BLaER1 (cell line): ENCODE results near the gene STXBP3.

ENCODE experiments used
- H3K27ac ChIP-seq: shearing (Covaris generic); formaldehyde crosslinking; 2 replicates; pipeline ENCODE4 v1.8.1; 2022
- H3K27me3 ChIP-seq: shearing (Covaris generic); formaldehyde crosslinking; 2 replicates; pipeline ENCODE4 v1.8.1; 2022
- H3K36me3 ChIP-seq: shearing (Covaris generic); formaldehyde crosslinking; 2 replicates; pipeline ENCODE4 v1.8.1; 2022
- H3K4me1 ChIP-seq: shearing (Covaris generic); formaldehyde crosslinking; 2 replicates; pipeline ENCODE4 v1.8.1; 2022
- H3K4me2 ChIP-seq: shearing (Covaris generic); formaldehyde crosslinking; 2 replicates; pipeline ENCODE4 v1.8.1; 2022
- H3K4me3 ChIP-seq: shearing (Covaris generic); formaldehyde crosslinking; 2 replicates; pipeline ENCODE4 v1.8.1; 2022
- H3K9ac ChIP-seq: shearing (Covaris generic); formaldehyde crosslinking; 2 replicates; pipeline ENCODE4 v1.8.1; 2022
- H3K9me3 ChIP-seq: shearing (Covaris generic); formaldehyde crosslinking; 2 replicates; pipeline ENCODE4 v1.8.1; 2022
- H4K20me1 ChIP-seq: shearing (Covaris generic); formaldehyde crosslinking; 2 replicates; pipeline ENCODE4 v1.8.1; 2022
- Cebpa-rat ChIP-seq: shearing (Covaris generic); IDR thresholded peaks from 2 replicates; pipeline ENCODE4 v1.8.1; 2022

The STXBP3 gene

DNA sequence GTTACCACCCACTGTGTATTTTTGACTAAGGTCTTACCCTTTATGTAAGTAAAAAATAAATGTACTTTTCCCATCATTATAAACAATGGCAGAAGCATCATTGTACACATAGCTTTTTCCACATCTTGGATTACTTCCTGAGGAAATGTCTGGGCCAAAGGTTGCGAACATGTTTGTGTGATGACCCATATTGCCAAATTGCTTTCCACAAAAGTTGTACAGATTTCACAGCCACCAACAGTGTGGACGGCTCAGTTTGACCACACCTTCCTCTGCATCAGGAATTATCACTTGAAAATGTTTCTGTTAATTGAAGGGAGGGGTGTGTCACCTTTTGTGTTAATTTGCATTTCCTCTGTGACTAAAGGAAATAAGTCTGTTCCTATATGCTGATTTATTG lies 84.8 kb downstream of the STXBP3 start:
- H3K4me2 ChIP-seq, result no peak overlapping the region
- H3K27me3 ChIP-seq, result no peaks in the 10 kb centered on the region
- TF ChIP-seq Cebpa-rat, result no peak
- H3K36me3 ChIP-seq, result no peaks in the 10 kb centered on the region
- H3K9ac ChIP-seq, result no peak overlapping the region
- H3K9me3 ChIP-seq, result no peaks in the 10 kb centered on the region
- 0 out of 2 replicates have a peak, but pooled peaks cover 9% of the 10 kb centered on the region for H3K4me1 ChIP-seq
- no peak overlapping the region for H3K27ac ChIP-seq
- no peak overlapping the region for H3K4me3 ChIP-seq
- no peaks in the 10 kb centered on the region for H4K20me1 ChIP-seq

DNA sequence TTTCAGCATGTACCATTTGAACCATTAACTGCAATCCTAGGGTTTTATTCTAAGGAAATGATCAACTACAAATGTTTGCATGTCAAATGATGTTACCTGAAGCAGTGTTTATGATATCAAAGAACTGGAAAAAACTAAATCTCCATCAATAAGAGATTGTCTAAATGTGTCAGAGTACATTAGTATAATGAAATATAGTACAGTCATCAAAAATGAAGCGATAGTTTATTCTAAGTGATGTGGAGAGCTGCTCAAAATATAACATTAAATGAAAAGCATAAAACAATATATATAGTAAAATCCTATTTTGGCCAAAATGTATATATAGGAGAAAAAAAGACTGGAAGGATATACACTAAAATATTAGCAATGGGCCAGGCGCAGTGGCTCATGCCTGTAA lies 86.5 kb downstream of the STXBP3 start:
- H3K4me3 ChIP-seq, result no peak overlapping the region
- H3K9me3 ChIP-seq, result no peaks in the 10 kb centered on the region
- TF ChIP-seq Cebpa-rat, result no peak
- H3K36me3 ChIP-seq, result no peaks in the 10 kb centered on the region
- H3K9ac ChIP-seq, result no peak overlapping the region
- no peaks in the 10 kb centered on the region for H4K20me1 ChIP-seq
- H3K27ac ChIP-seq, result no peak overlapping the region
- H3K27me3 ChIP-seq, result no peaks in the 10 kb centered on the region
- no peak overlapping the region for H3K4me2 ChIP-seq
- H3K4me1 ChIP-seq, result 0 out of 2 replicates have a peak, but pooled peaks cover 9% of the 10 kb centered on the region

DNA sequence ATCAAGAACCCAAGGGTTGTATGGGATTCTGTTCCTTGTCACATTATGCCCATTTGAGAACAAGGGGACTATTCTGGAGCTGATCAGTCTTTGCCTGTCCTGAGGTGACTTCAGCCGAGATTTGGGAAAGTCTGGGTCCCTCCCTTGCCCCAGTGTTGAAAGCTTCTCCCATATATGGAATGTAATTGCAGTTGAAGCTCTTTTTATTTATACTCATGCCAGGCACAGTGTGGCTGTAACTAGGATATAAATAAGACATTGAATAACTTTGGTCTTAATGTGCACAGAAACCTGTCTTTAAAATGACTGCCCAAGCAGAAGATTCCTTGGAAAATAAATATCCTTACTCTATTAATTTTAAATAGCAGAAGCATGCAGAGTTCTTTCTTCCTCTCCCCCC lies 95.2 kb downstream of the STXBP3 start:
- H3K27me3 ChIP-seq, result no peaks in the 10 kb centered on the region
- H3K36me3 ChIP-seq, result no peaks in the 10 kb centered on the region
- H3K9me3 ChIP-seq, result no peaks in the 10 kb centered on the region
- no peaks in the 10 kb centered on the region for H3K4me1 ChIP-seq
- H3K9ac ChIP-seq, result no peak overlapping the region
- no peaks in the 10 kb centered on the region for H4K20me1 ChIP-seq
- H3K4me3 ChIP-seq, result no peak overlapping the region
- no peak overlapping the region for H3K27ac ChIP-seq
- no peak for TF ChIP-seq Cebpa-rat
- H3K4me2 ChIP-seq, result no peak overlapping the region

DNA sequence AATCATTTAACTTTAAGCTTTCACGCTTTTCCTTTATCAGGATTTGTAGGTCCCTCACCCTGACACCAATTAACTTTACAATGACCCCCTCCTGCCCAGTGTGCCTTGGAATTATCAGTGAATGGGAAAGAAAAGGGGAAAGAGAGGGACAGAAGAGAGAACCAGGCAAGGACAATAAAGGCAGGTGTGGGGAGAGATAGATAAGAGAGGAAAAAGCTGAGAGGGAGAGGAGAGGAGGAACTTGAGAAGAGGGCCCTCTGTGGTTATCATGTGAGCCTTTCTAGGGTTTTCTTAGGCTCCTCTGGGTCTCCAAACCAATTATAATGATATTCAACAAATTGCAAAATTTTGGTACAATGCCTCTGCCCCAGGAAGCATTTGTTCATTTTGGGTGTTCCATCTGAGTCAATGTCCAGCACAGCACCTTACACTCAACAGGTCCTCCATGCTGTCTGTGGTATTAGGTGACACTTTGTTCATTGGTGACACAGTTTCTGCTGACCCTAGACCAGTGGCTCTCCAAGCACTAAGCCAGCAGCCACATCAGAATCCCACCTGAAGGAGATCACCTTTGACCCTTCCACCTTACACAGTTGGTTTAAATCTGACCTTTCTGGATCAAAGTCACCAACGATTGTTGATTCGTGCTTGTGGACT lies 96.2 kb downstream of the STXBP3 start:
- Histone ChIP-seq H3K9me3 (no peaks in the 10 kb centered on the region), H3K27me3 (no peaks in the 10 kb centered on the region), H3K27ac (no peak overlapping the region), H3K36me3 (no peaks in the 10 kb centered on the region), H3K9ac (no peak overlapping the region), H3K4me3 (no peak overlapping the region), H4K20me1 (no peaks in the 10 kb centered on the region), H3K4me1 (no peaks in the 10 kb centered on the region), H3K4me2 (no peak overlapping the region)
- no peak for TF ChIP-seq Cebpa-rat

DNA sequence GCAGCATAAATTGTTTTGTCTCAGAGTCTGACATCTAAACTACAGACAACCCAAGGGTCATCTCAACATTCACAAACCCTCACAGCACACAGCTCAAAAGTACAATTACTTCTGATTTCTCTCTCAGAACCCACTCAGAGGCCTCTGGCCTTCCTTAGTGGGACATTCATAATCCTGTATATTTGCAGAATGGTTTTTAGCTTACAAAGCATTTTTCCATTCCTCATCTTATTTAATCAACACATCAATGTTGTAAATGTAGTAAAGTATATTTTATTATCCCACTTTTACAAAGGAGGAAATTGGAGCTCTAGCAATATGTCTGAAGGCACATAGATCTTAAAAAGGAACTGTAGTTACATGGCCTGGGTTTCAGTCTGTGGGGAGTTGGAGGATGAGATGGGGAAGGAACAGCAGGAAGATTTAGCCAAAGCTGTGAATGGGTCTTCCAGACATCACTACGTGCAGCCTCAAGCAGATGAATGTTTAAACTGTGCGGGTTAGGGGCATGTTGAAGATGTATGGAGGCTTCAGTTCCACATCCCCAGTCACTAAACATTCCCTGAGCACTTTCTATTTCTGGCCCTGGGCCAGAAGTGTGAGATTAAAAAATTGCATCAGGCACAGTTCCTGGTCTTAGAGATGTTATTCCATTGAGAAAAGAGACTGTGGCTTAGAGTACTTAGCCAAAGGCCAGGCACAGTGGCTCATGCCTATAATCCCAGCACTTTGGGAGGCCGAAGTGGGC lies 97.1 kb downstream of the STXBP3 start:
- Histone ChIP-seq H3K9me3 (no peaks in the 10 kb centered on the region), H3K27ac (no peak overlapping the region), H3K9ac (no peak overlapping the region), H3K4me1 (peaks cover 7% of the 10 kb centered on the region), H3K27me3 (no peaks in the 10 kb centered on the region), H3K36me3 (no peaks in the 10 kb centered on the region), H4K20me1 (no peaks in the 10 kb centered on the region), H3K4me3 (no peak overlapping the region), H3K4me2 (no peak overlapping the region)
- no peak for TF ChIP-seq Cebpa-rat

DNA sequence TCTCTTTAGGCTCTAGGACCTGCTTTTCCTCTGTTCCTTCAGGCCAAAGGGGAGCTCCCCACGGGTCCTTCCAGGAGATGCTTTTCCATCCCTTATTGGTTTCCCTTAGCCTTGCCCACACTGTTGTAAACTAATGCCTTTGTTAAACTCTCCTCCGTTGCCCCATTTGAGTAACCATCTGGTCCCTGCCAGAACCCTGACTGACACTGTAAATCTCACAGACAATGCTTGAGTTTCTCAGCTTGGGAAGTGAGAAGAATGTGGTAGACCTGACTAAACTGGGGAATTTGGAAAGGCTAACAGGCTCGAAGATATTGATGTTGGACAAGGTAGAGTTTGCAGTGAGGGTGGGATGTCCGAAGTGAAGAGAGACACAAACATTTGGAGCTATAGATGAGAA lies 99.0 kb downstream of the STXBP3 start:
- H3K27ac ChIP-seq, result no peak overlapping the region
- H4K20me1 ChIP-seq, result no peaks in the 10 kb centered on the region
- no peak overlapping the region for H3K9ac ChIP-seq
- H3K4me3 ChIP-seq, result no peak overlapping the region
- no peaks in the 10 kb centered on the region for H3K9me3 ChIP-seq
- H3K36me3 ChIP-seq, result no peaks in the 10 kb centered on the region
- H3K4me1 ChIP-seq, result peaks cover 26% of the 10 kb centered on the region
- H3K4me2 ChIP-seq, result no peak overlapping the region
- no peaks in the 10 kb centered on the region for H3K27me3 ChIP-seq
- no peak for TF ChIP-seq Cebpa-rat

DNA sequence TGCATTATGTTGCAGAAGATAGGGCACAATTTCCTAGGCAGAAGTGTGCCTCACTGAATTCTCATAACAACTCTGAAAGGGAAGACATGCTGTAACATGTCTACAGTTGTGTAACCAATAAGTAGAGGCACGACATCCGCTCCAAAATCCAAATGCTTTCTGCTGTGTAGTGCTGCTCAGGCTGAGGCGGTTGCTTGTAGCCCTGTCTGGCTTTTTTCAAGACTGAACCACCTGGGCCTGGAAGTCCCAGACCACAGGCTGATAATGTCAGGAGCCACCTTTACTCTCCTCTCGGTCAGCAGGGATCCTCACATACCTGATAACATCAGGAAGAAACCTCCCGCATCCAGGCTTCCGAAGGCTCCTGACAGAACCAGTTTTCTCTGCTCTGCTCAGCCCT lies 99.5 kb downstream of the STXBP3 start:
- no peak overlapping the region for H3K27ac ChIP-seq
- no peaks in the 10 kb centered on the region for H3K36me3 ChIP-seq
- H3K9me3 ChIP-seq, result no peaks in the 10 kb centered on the region
- H3K4me1 ChIP-seq, result peaks cover 31% of the 10 kb centered on the region
- H3K27me3 ChIP-seq, result no peaks in the 10 kb centered on the region
- H3K4me2 ChIP-seq, result no peak overlapping the region
- no peak overlapping the region for H3K9ac ChIP-seq
- no peaks in the 10 kb centered on the region for H4K20me1 ChIP-seq
- TF ChIP-seq Cebpa-rat, result no peak
- no peak overlapping the region for H3K4me3 ChIP-seq

DNA sequence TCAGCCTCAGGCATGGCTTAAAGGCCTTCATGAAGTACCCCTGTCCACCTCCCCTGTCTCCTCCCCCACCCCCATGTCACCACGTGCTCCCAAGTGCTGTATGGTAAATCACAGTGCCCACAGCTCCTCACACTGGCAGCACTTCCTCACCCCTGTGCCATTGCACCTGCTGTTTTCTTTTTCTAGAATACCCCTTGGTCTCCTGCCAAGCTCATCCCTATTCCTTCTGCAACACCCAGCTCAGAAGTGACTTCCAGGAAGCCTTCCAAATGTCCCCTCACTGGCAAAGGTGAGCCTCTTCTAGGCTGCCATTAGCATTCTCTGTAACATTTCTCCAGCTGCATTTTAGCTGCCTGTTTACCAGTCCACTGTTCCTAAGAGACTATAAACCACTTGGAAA lies 101.0 kb downstream of the STXBP3 start:
- Histone ChIP-seq H3K4me3 (no peak overlapping the region), H3K4me1 (peaks cover 46% of the 10 kb centered on the region), H3K27me3 (no peaks in the 10 kb centered on the region), H3K9me3 (no peaks in the 10 kb centered on the region), H4K20me1 (no peaks in the 10 kb centered on the region), H3K36me3 (no peaks in the 10 kb centered on the region), H3K27ac (no peak overlapping the region), H3K4me2 (no peak overlapping the region), H3K9ac (no peak overlapping the region)
- no peak for TF ChIP-seq Cebpa-rat

DNA sequence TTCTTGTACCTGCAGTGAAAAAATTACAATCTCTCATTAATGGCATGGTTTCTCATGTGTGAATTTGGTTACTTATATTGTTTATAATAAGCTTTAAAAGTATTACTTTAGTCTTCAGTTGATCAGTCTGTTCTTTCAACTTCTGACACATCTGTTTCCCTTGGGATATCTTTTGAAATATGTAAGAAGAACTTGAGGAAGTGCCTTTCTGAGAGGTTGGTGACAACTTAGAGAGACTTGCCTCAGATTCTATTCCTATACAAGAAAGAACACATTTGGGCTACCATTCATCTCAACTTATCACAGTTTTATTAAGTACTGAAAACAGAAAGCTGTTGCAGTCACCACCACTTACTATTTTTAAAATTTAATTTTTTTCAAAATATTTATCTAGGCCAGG lies 102.3 kb downstream of the STXBP3 start:
- H4K20me1 ChIP-seq, result no peaks in the 10 kb centered on the region
- no peak overlapping the region for H3K27ac ChIP-seq
- H3K4me1 ChIP-seq, result peaks cover 59% of the 10 kb centered on the region
- no peaks in the 10 kb centered on the region for H3K9me3 ChIP-seq
- H3K36me3 ChIP-seq, result no peaks in the 10 kb centered on the region
- no peaks in the 10 kb centered on the region for H3K27me3 ChIP-seq
- no peak for TF ChIP-seq Cebpa-rat
- H3K9ac ChIP-seq, result no peak overlapping the region
- H3K4me3 ChIP-seq, result no peak overlapping the region
- H3K4me2 ChIP-seq, result peak overlapping the region; percentile 56

DNA sequence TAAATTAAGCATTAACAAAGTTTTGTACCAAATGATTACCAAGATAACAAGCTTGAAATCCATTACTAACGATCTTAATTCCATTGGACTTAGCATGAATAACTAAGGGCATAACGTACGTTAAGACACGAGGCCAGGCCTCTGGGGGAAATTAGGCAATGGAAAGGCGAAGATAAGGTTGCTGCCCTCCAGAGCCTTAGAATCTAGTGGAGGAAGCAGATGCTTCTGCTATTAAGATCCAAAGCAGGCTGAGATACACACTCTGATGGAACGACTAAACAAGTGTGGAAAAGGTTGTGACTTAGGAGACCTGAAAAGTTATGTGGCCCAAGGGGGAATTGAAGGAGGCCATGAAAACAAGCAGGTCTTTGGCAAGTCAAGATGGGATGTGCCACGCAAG lies 104.5 kb downstream of the STXBP3 start:
- TF ChIP-seq Cebpa-rat, result no peak
- H4K20me1 ChIP-seq, result no peaks in the 10 kb centered on the region
- 0 out of 2 replicates have a peak overlapping the region, but pooled peaks have one; percentile 79 for H3K27ac ChIP-seq
- no peaks in the 10 kb centered on the region for H3K27me3 ChIP-seq
- no peaks in the 10 kb centered on the region for H3K36me3 ChIP-seq
- no peak overlapping the region for H3K4me3 ChIP-seq
- H3K9me3 ChIP-seq, result no peaks in the 10 kb centered on the region
- H3K4me1 ChIP-seq, result peaks cover 65% of the 10 kb centered on the region
- no peak overlapping the region for H3K9ac ChIP-seq
- peak overlapping the region; percentile 73; the same call in 1 of the 2 replicates for H3K4me2 ChIP-seq
